Cardiac septum (tissue), 1 donor: ENCODE results near the gene BSPRY. TPM values are rescaled to one million over a fixed set of nuclear protein-coding genes. Genes with fewer than 3 reads are reported as not detected.

Experiments
- DNase-seq: peaks from one replicate; pipeline ENCODE4 v3.0.0-alpha.2; 2020; ENCODE audit warnings: low spot score
- intact Hi-C: fragments of 100-400 bp; cut with DNase I; formaldehyde crosslinking; loops from one replicate; pipeline ENCODE4 v1.14.0; 2022
- long read RNA-seq: library from polyadenylated mRNA; unstranded; transcript quantifications from one replicate; pipeline ENCODE4 v2.0.0, GENCODE V29; 2021
- total RNA-seq: library from RNA; stranded (reverse); fragmentation: NEBNext Ultra II Directional; extraction: Animal tissue kit (Norgen Biotek cat#: 25700); gene quantifications from one replicate; pipeline ENCODE4 v1.2.1, GENCODE V29; 2021
- donor health status: DM: no; HTN: no; CAD: no.

Gene BSPRY
- total RNA-seq = 1.7 TPM
- long read RNA-seq, partial matches to known transcripts = 0 of 3 reads
- long read RNA-seq, other reads (novel, unspliced or antisense) = 0 of 3 reads

DNA sequence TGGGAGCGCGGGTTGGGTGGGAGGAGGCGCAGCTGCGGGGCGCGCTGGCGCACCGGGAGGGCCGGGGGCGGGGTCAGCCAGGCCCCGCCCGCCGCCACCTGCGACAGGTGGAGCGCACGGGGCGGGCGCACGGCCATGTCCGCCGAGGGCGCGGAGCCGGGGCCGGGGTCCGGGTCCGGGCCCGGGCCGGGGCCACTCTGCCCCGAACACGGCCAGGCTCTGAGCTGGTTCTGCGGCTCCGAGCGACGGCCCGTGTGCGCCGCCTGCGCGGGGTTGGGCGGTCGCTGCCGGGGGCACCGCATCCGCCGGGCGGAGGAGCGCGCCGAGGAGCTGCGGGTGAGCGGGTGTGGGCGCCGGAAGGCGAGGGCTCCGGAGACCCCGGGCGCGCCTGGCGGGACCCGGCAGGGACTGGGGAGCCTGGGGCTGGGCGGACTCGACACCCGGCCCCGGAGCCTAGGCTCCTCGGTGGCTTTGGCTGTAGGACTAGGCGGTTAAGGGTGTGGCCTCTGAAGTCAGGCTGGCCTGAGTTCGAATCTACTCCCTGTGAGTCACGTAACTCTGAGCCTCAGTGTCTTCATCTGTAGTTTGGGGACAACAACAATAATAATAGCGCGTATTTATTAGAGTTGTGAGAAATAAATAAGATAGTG, at the start of gene BSPRY:
TSS of gene BSPRY (plus strand) at position 97 of the 650 bp plus-strand sequence. CDS start at position 136, 39 bp downstream.
- intact Hi-C loops = no loop called here
- no peak for DNase-seq

DNA sequence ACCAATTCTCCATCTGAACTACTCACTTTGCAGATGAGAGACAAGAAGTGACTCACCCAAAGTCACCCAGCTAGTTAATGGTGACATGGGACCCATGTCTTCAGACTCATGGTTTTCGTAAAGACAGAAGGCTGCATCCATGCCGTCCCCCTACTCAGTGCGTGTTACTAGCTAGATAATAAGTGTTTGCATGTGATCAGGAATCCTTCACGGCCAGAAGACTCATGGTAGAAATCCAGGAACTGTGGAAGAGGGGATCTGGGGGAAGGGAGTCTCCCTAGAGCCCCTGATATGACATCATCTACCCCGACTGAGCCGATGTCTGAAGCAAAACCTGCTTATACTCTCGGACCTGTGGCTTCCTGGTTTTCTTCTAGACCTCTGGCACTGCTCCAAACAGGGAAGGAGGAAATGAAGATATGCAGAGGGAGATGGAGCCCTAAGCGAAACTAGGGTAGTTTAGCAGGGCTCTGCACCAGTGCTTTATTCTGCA, 49.5 kb upstream of the BSPRY start:
- no peak for DNase-seq
- intact Hi-C loops = no loop called here

DNA sequence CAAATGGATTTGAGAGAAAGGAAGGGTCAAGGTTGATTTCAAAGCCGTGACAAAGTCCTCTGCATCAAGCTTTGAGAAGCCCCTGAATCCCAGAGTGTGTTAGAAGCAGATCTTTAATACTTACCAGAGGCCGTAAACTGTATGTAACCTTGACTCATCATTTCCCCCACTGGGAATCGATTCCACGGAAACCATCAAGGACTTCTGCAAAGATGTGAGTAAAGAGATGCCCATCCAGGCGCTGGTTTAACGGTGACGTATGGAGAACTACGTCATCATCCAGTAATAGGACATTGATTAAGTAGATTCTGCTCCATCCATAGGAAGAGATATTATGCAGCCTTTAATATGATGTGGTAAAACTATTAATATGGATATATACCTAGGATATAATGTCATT, 47.8 kb upstream of the BSPRY start:
- DNase-seq = no peak
- intact Hi-C loops = no loop called here

DNA sequence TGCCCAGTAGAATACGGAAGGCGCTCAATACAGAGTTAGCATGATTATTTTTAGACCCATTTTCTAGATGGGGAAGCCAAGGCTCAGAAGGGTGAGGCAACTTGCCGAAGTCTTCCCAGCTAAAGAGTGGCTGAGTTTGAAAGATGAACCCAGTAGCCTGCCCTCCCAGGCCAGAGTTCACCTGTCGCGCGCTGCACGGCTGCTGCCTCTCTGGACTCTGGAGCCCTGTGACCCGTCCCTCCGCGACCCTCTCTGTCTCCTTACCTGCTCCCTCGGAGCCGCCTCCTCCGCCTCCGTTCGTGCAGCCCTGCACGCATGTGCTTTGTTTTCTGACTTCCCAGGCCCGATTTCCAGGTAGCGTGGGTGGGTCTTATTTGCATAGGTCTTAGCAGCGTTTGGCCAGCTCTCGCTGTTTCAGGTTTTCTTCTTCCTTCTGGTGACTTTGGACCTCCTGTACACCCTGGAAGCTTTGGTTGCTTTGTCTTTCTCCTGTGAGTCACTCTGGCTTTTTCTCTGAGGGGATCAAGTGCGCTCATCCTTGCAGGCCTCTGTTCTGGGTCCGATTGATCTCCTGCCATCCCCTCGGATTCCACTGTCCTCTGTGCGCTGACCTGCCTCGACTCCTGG, 46.4 kb upstream of the BSPRY start, which contains the start of gene RNF183:
TSS of gene RNF183 (minus strand) at position 585 of the 627 bp plus-strand sequence. CDS start 5,192 bp downstream, outside the sequence.
- intact Hi-C loops = no loop called here
- no peak for DNase-seq

DNA sequence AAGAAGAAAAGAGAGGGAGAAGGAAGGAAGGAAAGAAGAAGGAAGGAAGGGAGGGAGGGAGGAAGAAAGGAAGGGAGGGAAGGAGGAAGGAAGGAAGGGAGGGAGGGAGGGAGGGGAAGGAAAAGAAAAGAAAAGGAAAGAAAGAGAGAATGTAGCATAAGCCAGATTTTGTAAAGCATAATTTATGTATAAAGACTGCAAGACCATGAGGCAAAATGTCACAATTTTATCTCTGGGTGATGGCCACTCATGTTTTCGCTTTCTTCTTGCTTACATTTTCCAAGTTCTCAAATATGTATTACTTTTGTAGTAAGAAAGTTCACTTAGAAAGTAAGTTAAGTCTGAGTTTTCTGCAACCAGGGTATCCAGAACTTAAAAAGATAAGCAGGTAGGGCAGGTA, 42.8 kb upstream of the BSPRY start:
- intact Hi-C loops = loop anchor here (5.0 kb wide), 1 partner anchor 351 kb away; no protein-coding TSS in a partner anchor
- no peak for DNase-seq

DNA sequence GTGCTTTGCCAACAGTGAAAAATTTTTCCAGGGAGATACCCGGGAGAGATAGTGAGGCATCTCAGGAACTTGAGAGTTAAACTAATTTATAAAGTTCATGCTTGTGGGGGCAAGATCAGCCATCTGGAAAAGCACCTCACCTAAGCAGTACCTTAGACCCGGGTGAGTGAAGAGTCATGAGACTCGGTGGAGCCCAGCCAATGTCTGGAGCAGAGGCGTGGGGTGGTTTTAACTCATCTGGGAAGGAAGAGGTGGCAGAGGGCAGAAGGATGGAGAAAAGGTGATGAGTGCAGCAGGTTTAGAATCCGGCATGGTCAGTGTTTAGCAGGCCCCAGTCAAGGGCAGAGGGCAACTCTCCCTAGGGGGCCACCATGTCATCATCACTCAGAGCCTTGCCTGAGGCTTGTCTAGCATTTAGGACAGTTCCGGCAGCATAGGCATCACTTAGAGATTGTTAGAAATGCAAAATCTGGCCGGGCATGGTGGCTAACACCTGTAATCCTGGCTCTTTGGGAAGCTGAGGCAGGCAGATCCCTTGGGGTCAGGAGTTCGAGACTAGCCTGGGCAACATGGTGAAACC, 41.9 kb upstream of the BSPRY start:
- DNase-seq = no peak
- intact Hi-C loops = loop anchor here (5.0 kb wide), 1 partner anchor 350 kb away; no protein-coding TSS in a partner anchor

DNA sequence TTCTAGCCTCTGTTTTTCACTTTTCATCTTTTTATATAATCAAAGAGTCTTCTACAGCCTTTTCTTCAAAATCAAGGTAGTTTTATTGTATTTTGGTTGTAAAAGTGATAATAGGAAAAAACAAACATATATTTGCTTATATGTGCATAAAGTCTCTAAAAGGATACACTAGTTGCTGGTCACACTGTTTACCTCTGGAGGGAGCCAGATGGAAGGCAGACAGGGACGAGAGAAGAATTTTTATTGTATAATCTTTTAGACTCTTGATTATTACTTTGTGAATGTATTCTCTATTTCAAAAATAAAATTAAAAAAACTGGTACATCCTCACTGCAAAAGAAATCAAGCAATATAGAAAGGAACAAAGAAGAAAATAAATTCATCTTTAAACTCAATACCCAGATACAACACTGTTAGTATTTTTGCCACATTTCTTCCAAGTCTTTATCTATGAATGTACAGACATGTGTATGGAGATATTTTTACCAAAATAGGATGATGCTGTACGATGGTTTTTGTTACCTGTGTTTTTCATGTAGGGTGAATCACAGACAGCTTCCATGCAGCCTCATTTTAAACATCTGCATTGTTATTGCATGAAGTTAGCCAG, 40.0 kb upstream of the BSPRY start:
- intact Hi-C loops = loop anchor here (5.0 kb wide), 1 partner anchor 348 kb away; no protein-coding TSS in a partner anchor
- DNase-seq = no peak

DNA sequence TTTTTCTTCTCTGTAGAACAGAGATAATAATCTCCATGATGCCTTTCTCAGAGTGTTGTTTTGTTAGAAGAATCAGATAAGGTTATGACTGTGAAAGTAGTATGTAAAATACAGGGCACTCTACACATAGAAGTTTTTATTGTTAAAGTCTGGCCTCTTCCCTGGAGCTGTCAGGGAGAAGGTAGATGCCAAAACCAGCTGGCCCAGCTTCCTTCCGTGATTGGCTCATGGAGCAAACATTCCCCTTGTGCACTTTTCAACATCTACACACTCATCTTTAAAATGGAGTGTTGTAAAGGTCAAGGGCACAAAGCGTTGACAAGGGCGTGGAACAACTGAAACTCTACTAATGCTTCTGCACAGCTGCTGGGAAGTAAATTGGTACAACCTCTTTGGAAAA, 38.8 kb upstream of the BSPRY start:
- intact Hi-C loops = loop anchor here (2.0 kb wide), 1 partner anchor 92 kb away; no protein-coding TSS in a partner anchor
- DNase-seq = no peak

DNA sequence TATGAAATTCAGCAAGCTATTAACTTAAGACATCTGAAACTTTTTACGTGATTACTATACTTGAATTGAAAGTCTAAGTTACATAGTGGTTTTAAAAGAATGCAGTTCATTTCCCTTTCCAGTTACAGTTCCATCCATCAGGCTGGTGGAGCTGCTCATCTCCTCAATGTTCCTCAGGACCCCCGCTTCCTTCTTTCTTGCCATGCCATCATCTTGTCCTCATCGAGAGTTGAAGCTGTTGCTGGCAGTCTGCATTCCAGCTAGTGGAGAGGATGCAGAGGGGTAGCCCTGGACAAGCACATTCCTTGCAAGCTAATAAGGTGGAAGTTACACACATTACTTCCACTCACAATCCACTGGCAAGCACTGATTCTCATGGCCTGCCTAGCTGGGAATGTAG, 37.4 kb upstream of the BSPRY start:
- intact Hi-C loops = loop anchor here (2.0 kb wide), 1 partner anchor 91 kb away; no protein-coding TSS in a partner anchor
- no peak for DNase-seq

DNA sequence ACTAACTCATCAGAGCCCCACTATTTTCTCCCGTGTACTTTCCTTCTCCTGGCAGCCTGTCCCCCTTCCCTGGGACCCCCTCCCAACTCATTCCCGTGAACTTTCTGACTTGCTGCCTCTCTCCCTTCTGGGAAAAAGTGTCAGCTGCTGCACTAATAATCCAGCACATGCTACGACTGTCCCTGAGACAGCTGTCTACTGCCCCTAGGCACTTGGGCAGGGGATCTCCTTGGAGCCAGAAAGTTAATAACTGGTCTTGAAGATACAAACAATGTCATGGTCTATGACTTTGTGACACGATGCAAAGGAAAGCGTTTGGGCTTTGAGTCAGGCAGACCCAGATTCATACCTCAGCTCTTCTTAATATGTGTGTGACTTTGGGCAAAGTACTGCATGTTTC, 36.1 kb upstream of the BSPRY start:
- no peak for DNase-seq
- intact Hi-C loops = no loop called here

DNA sequence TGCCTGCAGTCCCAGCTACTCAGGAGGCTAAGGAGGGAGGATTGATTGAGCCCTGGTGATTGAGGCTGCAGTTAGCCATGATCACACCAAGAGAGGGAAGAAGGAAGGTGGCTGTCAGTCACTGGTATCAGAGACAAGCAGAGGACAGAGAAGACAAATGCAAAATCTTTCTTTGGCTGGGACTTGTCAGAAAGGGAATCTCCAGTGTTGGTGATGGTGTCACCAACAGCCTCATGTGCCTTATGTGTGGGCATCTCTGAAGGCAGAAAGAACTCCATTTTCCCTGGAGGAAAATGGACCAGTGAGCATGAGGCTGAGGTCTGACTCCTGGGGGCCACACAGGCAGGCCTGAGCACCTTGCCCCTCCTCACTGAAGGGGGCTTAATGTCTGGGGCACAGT, 34.1 kb upstream of the BSPRY start:
- intact Hi-C loops = no loop called here
- DNase-seq = no peak

DNA sequence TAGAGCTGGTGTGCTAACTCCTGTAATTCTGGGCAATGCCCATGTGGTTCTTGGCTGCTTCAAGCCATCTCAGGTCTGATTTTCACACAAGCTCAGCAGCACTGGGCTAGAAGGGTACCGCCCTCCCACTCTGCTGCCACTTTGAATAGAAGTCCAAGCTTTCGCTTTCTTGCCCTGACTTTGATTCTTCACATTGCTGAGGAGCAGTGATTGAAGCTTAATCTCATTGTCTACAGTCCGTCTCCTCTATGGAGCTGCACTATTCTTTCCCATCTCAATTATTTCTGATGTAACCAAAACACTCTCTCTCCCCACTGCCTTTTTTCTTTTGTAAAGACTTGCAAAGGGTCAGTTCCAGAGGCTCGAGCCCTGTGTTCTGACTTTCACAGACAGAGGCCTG, 33.3 kb upstream of the BSPRY start:
- no peak for DNase-seq
- intact Hi-C loops = no loop called here

DNA sequence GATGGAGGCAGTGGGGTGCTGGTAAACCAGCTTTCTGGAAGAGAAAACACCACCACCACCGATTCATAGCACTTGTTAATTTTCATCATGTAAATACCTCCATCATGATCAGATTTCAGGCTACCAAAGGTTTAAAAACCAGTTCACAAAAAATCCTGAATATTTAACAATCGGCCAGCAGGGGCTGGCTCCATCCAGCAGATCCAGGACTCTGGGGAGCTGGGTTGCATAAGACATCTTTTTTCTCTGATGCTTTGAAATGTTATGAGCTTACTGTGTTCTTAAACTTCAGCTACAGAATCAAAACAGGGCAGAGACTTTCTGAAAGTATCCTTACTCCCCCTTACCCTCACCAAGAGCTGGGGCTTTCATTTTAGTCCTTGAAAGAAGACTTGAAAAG, 31.6 kb upstream of the BSPRY start:
- no peak for DNase-seq
- intact Hi-C loops = no loop called here

DNA sequence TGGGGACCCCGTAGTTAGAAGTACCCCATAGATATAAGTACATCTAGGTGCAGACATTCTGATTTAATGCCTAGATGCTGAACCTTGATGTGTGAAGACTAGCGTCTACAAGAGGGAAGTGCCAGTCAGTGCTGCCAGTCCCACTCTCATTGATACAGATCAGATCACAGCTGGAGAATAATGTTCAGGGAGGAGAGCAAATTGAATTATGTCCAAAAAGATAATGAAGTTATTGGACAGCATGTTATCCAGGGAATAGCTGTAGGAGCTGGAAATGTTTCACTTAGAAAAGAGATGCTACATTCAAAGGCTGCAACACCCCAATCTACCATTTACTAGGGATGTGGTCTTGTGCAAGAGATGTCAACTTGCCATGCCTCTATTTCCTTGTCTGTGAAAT, 30.3 kb upstream of the BSPRY start:
- no peak for DNase-seq
- intact Hi-C loops = no loop called here

DNA sequence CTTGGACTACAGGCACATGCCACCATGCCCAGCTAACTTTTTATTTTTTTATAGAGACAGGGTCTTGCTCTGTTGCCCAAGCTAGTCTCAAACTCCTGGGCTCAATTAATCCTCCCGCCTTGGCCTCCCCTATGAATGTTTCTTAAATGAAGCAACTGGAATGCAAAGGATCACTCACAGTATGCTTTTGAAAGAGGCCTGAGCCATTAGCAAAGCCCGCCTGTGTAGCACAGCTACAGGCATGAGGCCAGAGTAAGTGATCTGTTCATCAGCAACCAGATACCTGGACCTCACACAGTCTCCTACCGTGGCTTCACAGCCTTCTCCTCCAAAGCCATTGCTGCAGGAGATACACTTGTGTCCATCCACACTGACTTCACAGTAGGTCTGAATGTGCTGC, 29.3 kb upstream of the BSPRY start:
- no peak for DNase-seq
- intact Hi-C loops = no loop called here

DNA sequence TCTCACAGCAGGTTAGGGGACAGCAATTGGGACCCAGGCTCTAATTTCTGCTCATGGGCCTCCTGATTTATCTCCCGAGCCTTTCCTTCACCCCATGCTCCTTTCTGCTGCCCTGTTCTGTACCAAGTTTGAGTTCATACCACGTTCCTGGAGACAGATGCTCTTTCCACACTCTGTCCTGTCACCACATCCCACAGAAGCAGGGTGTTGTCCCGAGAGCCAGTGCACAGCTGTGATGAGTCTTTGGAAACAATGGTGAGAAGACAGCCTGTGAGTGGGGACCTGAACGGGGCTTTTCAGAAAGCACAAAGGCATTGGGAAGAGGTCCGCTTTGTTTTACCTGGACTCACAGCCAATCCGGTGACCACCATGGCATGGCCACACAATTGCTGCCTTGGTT, 26.7 kb upstream of the BSPRY start:
- intact Hi-C loops = no loop called here
- no peak for DNase-seq

DNA sequence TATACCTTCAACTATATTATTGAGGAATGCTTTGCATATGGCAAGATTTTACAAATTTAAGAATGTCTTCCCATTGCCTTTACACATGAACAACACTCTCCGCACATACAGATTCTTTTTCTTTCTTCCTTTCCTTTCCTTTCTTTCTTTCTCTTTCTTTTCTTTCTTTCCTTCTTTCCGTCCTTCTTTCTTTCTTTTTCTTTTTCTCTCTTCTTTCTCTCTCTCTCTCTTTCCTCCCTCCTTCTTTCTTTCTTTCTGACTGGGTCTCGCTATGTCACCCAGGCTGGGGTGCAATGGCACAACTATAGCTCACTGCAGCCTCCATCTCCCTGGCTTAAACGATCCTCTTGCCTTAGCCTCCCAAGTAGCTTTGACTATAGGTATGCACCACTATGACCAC, 23.1 kb upstream of the BSPRY start:
- intact Hi-C loops = no loop called here
- no peak for DNase-seq

DNA sequence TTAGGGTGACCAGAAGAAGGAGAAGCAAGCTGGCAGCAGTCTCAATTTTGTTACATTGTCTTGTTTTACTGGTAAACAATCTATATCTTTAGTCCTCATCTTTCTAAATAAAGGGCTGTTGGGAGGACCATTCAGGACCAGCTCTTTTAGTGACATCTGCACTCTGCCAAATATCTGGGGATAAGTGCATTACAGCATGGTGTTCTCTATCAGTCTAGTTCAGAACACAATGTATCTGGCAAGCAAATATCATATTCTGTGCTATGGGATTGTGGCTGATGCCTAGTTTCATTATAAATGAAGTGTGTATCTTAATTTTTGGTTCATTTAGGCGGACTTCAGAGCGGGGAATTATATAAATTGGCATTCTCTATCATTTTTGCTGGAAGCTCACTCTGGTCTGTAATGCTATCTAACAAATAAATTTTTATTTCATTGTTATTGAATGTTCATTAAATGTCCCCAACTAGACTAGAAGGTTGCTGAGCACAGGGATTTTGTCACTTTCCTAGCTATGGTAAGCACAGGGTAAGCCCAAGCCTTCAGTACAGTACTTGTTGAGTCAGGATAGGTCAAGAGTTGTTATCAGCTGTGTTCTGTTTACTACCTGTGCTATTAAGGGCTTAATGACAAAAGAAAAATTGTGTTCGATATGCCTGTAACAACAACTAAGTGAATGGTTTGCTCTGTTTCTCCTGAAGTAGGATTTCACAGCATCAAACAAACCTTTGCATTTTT, 21.1 kb upstream of the BSPRY start:
- intact Hi-C loops = no loop called here

DNA sequence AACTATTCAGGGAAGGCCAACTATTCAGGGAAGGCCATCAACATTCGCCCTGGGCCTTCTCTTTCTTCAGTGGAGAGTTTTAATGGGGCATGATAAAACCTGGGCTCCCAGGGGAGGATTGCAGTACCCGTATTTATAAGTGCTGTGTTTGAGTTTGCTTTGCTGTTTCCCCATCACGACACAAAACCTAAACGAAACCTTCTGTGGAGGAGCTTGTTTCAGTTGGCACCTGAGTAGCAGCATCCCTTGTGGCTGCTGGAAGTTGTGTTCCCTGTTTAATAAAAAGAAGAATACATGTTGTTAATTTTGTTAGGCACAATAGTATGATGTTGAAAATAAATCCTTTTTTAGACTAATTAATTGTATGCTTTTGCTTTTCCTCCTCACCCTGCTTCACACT, 17.6 kb upstream of the BSPRY start:
- no peak for DNase-seq
- intact Hi-C loops = no loop called here

More for the DNA sequence above, 21.1 kb upstream of the BSPRY start:
- DNase-seq = no peak
